Head of caudate nucleus (tissue), 42 donors: ENCODE measurements around the gene CLDN22.

ENCODE experiments used
- DNase-seq, 42 donors: peaks; one replicate each; pipeline versions ENCODE4 v3.0.0 to v3.0.0-alpha.2; 2020 to 2021; ENCODE audit warnings: mixed read lengths in 7 of 42
- intact Hi-C: fragments of 100-400 bp; cut with DNase I; formaldehyde crosslinking; loops from one replicate; pipeline ENCODE4 v1.15.0; 2022

CLDN22 gene

DNA sequence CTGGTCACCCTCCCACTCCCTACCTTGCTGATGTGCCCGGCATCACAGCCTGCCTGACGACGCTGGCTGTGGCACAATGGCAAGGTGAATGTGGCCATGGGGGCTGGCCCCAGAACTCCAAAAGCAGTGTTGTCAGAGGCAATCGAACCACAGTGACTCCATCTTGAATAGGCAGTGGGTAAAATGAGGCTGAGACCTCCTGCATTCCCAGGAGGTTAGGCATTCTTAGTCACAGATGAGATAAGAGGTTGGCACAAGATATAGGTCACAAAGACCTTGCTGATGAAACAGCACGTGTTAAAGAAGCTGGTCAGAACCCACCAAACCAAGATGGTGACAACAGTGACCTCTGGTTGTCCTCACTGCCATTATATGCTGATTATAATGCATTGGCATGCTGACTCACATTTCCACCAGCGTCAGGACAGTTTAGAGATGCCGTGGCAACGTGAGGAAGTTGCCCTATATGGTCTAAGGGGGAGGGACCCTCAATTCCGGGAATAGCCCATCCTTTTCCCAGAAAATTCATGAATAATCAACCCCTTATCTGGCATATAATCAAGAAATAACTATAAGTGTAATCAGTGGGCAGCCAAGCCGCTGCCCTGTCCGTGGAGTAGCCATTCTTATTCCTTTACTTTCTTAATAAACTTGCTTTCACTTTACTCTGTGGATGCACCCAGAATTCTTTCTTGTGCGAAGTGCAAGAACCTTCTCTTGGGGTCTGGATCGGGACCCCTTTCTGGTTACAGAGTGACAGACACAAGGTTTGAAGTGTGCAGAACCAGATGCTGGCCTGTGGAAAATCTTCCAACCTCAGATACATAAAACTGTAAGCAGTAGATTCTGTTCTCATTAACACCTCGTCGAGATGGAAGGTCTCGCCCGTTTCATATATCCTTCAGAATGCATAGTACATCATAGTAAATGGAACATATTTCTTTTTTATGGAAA lies 28.9 kb upstream of the CLDN22 start:
- peak in 1 of 42 donors; percentile 10 for DNase-seq

DNA sequence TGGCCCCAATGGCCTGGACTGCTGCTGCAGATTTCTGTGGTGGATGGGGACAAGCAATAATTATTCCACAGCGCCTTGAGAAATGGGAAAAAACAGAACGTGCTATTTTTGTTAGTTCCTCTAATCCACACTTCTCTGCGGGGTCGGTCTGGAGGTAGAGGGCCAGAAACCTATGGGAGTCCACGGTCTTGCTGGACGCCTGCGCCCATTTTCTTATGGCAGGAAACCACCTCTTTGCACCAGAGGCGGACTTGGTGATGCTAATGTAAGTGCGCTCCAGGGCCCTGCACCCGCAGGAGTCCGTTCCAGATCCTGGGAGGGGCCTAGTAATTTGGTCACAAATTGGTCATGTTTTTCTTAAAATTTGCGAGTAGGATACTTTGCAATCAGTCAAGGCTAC lies 28.1 kb upstream of the CLDN22 start:
- intact Hi-C loops: no loop called here
- no peak for DNase-seq

More for the DNA sequence above, 28.9 kb upstream of the CLDN22 start:
- intact Hi-C loops: no loop called here

DNA sequence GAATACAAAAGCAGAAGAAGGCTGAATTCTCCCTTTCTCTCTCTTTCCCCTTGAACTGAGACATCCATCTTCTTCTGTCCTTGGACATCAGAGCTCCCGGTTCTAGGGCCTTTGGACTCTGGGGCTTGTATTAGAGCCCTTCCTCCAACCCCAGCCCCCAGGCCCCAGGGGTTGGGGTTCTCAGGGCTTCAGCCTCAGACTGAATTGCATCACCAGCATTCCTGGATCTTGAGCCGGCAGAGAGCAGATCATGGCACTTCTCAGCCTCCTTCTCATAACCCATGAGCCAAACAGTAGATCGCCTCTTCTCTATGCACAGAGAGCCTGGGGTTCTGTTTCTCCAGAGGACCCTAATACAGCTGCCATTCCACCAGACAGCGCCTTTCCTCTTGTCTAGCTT lies 27.5 kb upstream of the CLDN22 start:
- intact Hi-C loops: no loop called here

DNA sequence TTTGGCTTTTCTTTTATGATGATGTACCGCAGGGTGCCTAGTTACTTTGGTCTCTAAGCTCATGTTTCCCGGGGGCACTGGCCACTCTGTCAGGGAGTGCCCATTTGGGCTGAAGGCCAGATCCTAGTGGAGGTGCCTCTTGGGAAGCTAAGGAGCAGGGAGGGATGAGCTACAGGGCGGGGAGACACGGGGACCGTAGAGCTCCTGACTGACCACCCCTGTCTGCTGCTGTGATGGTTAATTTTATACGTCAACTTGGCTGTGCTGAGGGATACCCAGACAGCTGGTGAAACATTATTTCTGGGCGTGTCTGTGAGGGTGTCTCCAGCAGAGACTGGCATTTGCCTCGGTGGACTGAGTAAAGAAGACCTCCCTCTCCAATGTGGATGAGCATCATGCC lies 27.1 kb upstream of the CLDN22 start:
- intact Hi-C loops: no loop called here
- no peak for DNase-seq

More for the DNA sequence above, 27.5 kb upstream of the CLDN22 start:
- no peak for DNase-seq

DNA sequence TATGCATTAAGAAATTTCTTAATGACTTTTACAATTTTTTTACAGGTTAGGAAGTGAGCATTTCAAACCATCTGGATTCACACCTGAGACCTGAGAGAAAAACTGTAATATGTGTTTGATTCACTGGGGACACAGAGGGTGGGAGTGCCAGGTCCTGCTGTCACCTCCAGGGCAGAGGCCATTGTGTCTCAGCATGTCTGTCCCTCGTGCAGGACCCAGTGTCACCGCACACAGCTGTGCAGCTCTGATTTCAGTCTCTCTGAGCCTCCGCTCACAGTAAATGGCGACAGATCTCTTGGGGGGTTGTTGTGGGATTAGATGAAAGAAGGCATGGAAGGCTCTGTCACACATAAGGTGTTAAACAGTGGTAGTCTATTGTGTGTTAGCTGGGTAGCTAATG lies 25.2 kb upstream of the CLDN22 start:
- intact Hi-C loops: no loop called here
- DNase-seq: no peak

DNA sequence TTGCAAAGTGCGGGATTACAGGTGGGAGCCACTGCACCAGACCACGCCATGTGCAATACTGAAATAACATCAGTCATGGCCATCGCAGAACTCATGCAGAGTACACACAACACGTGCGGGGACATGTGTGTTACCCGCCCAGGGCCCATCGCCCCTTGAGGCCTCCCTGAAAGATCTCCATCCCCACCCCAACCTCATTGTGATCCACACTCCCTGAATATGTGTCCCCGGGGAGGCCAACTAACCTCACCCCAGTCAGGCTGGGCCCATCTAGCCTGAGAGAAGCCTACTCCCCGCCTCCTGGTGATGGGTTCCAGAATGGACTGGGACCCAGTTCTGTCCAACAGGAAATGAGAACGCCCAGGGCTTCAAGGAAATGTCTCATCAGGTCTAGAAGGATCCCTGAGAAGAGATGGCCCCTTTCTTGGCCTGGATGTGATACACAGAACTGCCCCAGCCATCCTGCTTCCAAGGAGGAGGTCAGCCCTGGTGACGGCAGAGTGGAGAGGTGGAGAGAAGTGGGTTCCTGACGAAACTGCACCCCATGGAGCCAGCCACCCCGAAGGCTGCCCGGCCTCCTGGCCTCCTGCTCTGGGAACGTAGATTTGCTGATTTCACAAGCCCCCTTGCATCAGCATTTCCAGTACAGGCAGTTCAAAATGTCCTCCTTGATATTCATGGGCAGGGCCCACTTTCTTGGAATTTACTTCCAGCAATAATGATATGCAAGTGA lies 24.6 kb upstream of the CLDN22 start:
- intact Hi-C loops: no loop called here
- peak in 1 of 42 donors; percentile 22 for DNase-seq

DNA sequence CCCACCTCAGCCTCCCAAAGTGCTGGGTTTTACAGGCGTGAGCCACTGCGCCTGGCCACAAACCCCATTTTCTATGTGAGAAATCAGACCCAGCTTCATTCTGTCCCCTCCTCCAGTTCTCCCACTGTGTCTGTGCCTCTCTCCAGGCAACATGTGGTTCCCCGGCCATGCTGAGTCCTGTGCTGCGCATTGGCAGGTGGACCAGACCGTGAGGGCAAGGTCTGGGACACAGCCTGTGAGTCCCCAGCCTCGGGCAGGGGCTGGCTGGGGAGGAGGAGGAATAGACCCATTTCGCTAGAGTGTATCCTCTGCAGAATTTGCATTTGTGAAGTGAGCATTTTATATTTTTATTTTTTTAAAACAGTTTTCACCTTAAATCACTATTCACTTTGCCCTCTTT lies 23.7 kb upstream of the CLDN22 start:
- peak in 1 of 42 donors; percentile 10 for DNase-seq
- intact Hi-C loops: no loop called here

DNA sequence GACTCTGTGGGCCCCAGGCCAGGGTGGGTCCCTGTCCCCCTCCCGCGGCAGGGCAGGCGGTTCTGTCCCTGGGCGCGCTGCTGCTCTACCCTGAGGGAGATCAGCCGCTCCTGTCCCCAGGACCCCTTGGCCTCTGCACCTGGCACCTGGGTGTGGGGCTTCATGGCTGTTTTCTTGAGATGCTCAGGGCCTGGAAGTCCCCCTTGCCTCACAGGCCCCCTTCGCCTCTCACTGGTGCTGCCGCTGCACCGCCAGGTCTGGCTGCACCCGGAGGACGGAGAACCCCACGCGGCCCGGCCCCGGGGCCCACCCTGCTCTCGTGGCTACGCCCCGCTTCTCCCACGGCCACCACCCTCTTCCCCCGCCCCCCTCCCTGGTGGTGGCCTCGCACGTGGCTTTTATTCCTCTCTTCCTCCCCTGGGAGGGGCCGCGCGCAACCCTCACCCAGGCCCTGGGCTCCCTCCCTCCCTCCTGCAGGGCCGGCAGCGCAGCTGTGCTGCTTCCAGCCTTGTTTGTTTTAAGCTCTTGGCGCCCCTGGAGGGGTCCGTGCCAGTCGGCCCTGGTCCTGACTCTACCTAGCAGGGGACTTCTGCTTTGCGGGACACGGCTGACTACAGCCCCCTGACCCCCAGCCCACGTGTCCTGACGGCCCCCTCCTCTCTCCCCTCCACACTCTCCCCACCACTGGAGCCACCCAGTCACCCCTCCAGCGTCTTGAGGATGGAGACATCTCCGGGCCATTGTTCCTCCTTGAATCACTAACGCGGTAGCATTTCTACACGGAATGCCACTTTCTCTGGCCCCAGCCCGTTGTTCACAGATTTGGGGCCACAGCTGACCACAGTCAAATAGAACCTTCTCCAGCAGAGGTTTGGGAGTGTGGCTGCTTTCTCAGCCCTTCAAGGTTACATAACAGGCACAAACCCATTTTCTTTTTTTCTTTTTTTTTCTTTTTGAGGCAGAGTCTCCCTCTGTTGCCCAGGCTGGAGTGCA lies 22.8 kb upstream of the CLDN22 start:
- peak in 6 of 42 donors; percentile 15 to 43 (median 18) for DNase-seq
- intact Hi-C loops: no loop called here

DNA sequence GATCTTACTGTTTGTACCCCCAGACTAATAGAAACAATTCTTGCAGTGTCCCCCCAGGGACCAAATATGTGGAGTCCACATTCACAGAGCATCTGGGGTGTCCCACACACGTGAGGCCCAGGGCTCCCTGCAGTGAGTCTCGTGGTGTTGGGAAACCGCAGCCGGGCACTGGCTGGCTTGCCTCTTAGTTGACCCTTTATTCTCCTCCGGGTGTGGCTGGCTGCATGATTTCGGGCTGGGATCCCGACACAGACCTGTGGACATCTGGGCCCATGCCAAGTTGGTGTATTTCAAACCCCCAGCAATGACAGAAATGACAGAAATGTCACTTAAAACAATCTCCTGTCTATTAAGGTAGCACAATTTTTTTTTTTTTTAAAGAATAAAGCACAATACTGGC lies 17.8 kb upstream of the CLDN22 start:
- peak in 2 of 42 donors; percentile 13 to 26 for DNase-seq
- intact Hi-C loops: no loop called here

DNA sequence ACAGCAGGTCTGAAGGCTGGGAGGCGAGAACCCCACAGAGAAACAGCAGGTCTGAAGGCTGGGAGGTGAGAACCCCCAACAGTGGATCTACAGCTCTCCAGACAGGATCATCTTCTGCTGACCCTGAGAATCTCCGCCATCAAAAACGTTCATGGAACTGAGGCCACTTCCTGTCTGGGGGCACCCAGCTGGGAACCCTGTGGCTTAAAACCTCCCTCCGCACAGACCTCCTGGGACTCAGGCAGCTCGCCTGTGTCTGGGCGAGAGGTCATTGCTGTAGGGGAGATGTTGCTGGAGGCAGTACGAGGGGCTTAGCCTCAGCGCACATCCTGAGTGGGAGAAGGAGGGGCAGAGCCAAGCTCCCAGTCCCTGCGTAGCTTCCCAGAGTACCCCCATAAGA lies 17.3 kb upstream of the CLDN22 start:
- intact Hi-C loops: no loop called here
- DNase-seq: peak in 2 of 42 donors; percentile 12 to 21

DNA sequence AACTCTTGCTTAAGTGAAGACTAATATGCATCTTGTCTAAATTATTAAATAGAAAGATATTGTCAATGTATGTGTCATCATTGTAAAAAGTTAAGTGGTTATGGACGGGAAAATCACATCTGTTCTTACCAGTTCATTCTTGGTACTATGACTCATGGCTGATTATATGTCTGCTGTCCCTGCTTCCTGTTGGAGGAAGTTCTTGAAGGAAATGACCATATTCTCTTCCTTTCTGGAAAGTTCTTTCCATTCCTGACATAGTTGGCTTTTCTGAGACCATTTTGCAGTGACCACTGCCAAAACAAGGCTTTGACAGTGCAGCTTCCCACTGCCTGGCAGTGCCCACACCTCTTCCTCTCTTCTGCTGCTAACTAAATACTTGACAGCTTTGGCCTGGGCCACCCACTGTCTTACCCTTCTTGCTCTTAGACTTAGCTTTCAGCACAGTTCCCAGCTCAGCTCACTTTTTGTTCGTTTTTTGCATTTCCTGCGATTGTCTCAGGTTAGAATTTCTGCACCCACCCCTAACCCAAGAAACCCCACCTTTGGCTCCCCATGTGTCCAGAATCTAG lies 15.4 kb upstream of the CLDN22 start:
- peak in 2 of 42 donors; percentile 4 to 13 for DNase-seq
- intact Hi-C loops: no loop called here

DNA sequence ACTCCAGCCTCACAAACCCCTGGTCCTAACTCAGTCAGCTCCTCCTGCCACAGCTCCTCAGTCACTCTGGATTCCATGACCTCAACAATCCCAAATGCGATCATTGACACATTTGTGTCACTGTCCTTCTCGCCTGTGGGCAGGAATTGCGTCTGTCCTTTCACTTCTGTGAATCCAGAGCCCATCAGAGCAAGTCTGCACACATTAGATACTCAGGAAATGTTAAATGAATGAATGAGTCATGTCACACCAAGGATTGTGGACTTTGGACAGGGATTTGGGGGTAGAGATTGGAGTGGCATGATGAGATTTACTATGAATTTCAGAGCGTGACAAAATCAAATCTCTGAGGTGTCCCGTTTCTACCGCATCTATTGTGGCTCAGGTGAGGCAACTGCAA lies 13.9 kb upstream of the CLDN22 start:
- intact Hi-C loops: no loop called here

DNA sequence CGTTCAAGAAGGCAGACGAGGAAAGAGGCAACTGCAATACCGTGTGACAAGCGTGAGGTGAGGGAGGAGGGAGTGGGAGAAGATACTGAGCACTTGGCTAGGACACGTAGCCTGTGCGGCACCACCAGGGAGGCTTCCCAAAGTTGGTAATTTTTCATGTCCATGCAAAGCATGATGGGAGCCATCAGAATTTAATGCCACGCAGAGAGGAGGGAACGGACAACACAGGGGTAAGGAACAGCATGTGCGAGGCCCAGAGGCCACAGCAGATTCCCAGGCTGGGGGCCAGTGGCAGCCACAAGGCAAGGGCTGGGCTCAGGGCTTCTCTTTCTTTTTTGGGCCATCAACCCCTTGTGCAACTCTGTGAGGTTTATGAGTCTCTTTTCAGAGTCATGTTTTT lies 13.1 kb upstream of the CLDN22 start:
- peak in 1 of 42 donors; percentile 10 for DNase-seq

More for the DNA sequence above, 13.9 kb upstream of the CLDN22 start:
- no peak for DNase-seq

DNA sequence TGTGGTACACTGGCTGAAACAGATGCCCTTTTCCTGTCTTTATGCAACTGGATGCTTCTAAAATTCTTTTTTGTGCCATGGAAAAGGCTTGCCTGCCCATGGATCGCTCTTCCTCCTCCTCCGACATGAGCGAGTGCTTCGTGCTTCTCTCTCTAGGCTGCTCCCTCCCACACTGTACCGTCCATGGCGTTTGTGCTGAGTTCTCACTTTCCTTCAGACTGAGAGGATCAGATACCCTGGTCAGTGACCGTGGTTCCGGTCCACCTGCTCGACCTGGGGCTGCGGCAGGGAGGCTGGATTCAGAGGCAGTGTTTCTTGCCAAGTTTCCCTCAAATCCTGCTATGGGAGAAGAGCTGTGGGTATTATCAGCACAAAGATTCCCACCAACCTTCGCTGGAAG lies 12.4 kb upstream of the CLDN22 start:
- intact Hi-C loops: no loop called here
- peak in 1 of 42 donors; percentile 22 for DNase-seq

More for the DNA sequence above, 13.1 kb upstream of the CLDN22 start:
- intact Hi-C loops: no loop called here

DNA sequence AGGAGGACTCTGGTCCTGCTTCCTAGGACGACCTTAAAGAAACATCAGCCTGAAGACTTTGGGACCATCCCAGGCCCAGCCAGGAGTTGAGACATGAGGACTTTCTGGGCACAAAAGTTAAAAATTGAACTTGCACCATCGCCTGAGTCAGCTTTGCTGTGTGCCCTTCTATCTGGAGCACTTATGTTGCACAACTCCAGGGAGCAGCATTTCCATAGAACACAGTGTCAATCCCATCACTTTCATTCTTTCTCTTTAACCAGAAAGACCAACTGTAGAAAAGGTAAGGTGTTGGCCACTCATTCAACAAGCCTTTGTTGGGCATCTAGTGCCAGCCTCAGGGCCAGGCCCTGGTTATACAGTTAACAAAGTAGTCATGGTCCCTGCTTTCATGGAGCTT lies 10.8 kb upstream of the CLDN22 start:
- intact Hi-C loops: no loop called here
- DNase-seq: peak in 1 of 42 donors; percentile 12

DNA sequence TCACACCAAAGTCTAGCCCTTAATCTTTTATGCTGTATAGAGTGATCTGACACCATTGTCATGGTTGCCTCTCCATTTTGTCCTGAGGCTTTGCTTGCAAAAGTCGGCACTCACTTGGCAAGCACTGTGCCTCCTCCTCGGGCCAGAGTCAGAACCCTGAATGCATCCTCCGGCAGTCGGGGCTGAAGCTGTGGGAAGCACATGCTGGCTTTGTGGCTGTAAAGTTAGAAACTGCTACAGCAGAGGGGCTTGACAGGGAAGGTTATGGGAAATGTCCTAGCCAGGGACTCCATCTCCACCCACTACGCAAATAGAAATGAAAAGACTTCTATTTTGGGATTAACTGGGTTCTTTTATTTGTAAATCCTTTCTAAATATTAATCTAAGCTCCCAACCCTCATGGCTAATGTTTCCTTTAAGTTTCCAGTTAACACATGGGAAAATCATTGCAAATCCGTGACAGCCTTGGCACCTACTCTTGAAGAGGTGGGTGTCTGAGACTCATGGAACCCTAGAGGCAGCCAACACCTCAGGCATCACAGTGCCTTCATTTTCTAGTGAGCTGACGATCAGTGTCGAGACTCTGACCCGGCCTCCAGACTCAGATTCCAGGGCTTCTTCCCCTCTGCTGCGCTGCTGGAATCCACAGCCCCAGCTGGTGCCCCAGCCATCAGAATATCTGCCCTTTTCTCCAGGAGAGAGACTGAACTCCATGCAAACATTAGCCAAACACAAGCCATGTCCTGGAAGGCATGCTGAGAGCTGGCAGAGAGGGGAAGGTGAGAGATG lies 10.1 kb upstream of the CLDN22 start:
- DNase-seq: peak in 3 of 42 donors; percentile 30 to 41 (median 36)
- intact Hi-C loops: no loop called here

DNA sequence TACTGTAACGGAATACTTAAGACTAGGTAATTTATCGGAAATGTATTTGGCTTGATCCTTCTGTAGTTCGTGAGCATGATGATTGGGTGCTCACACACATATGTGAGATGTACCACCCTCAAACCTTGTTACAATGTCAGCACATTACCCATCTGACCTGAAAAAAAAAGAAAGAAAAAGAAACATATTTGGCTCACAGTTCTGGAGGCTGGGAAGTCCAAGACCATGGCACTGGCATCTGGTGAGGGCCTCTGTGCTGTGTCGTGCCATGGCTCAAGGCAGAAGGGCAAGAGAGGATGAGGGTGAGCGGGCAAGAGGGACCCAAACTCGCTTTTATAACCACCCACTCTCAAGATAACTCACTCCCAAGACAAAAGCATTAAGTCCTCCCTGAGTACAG lies 9.2 kb upstream of the CLDN22 start:
- intact Hi-C loops: no loop called here
- DNase-seq: peak in 1 of 42 donors; percentile 24

DNA sequence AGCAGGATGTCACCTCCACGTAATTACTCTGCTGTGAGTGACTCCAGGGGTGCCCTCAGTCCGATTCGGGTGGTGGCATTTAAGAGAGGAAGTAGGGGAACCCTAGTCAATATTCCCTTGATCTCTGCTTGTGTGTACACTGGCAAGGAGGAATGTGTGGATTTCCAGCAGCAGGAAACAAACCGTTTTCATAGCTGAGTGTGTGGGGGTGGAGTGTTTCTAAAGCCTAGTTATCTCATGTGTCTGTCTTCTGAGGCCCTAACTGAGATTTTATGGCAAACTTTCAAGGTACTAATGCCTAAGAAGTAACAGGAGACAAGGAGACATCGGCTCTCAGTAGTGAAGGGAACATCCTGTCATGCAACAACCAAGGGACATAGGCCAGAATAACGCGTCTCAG lies 8.8 kb upstream of the CLDN22 start:
- DNase-seq: no peak
- intact Hi-C loops: no loop called here
